Testis (tissue), 3 donors: ENCODE data around the gene DRG2. TPM values are rescaled to one million over a fixed set of nuclear protein-coding genes. Genes with fewer than 3 reads are reported as not detected.

ENCODE experiments used
- DNase-seq: peaks from one replicate; pipeline ENCODE4 v3.0.0-alpha.2; 2019
- H3K27ac ChIP-seq, 2 donors: fragments of 200-600 bp; sonication (generic); one replicate each; pipeline ENCODE4 v1.5.1; 2019
- H3K27me3 ChIP-seq: fragments of 200-600 bp; sonication (generic); one replicate; pipeline ENCODE4 v1.5.1; 2019
- H3K36me3 ChIP-seq: fragments of 200-600 bp; sonication (generic); one replicate; pipeline ENCODE4 v1.5.1; 2017; ENCODE audit warnings: low read depth; ENCODE audit errors: missing control alignments
- H3K4me1 ChIP-seq: fragments of 200-600 bp; sonication (generic); one replicate; pipeline ENCODE4 v1.5.1; 2019
- H3K4me3 ChIP-seq, 2 donors: fragments of 200-600 bp; sonication (generic); one replicate each; pipeline ENCODE4 v1.5.1; 2017 to 2019
- H3K9me3 ChIP-seq: fragments of 200-600 bp; sonication (generic); one replicate; pipeline ENCODE4 v1.5.1; 2017
- POLR2A ChIP-seq: fragments of 450-650 bp; IDR thresholded peaks from one replicate; pipeline ENCODE4 v1.6.1; 2017; ENCODE audit warnings: antibody characterized with exemption, mild to moderate bottlenecking, moderate library complexity
- WGBS, 2 donors: methylation state at CpG; one replicate each; pipeline ENCODE4 v1.1.5; 2018; 5-methylcytosine and 5-hydroxymethylcytosine counted together
- intact Hi-C: fragments of 100-400 bp; cut with DNase I; formaldehyde crosslinking; loops from one replicate; pipeline ENCODE4 v1.15.1; 2023; ENCODE audit warnings: low total_unique reads
- polyA plus RNA-seq: library from polyadenylated mRNA; stranded (reverse); fragments of 350-450 nt; fragmentation: Illumina TruSeq; extraction: RNeasy Lipid Tissue Mini Kit (QIAGEN cat#74804); gene quantifications from one replicate; pipeline ENCODE4 v1.2.3, GENCODE V29; 2014; ENCODE audit warnings: low read depth, low replicate concordance; ENCODE audit not compliant: insufficient read depth
- total RNA-seq, 2 donors: library from RNA; depleted of rRNA; stranded (reverse); fragments of >200 nt; gene quantifications; one replicate each; pipeline ENCODE4 v1.2.3, GENCODE V29; 2016
- TF ChIP-seq, protein P1 (sequence below), 3 experiments: fragments of 450-650 bp in 2 of 3; fragments of 200-600 bp in 1 of 3; sonication (generic) in 1 of 3; IDR thresholded peaks; one replicate each; pipeline ENCODE4 v1.5.1; 2016 to 2019; ENCODE audit warnings: antibody characterized with exemption in 3 of 3, mild to moderate bottlenecking in 2 of 3, moderate library complexity in 1 of 3

DRG2 gene
- total and polyA plus RNA-seq, 3 donors from 2014 or later: 26.0 to 43.1 (median 42.9) TPM

DNA sequence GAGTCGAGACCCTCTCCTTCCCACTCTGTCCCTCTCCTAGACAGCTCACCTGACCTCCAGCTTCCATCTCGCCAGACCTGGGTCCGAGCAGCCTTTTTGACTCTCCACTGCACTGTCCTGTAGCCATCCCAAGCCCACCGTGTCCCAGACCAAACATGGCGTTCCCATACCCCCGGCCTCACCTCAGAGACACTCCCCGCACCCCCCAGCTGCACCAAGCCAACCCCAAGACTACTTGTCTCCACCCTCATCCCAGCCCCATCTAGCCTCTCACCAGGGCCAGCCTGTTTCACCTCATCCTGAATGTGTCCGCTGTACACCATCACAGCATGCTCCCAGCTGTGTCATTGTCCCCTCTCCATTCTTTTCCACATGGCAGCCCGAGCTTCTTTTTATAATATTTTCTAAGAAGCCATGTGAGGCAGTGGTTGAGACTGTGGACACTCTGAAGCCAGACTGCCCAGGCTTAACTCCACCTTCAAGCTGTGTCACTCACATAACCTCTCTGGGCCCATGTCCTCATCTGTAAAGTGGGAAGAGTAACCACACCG lies 22.3 kb downstream of the DRG2 start:
- no peaks in the 10 kb centered on the region for H3K27me3 ChIP-seq

DNA sequence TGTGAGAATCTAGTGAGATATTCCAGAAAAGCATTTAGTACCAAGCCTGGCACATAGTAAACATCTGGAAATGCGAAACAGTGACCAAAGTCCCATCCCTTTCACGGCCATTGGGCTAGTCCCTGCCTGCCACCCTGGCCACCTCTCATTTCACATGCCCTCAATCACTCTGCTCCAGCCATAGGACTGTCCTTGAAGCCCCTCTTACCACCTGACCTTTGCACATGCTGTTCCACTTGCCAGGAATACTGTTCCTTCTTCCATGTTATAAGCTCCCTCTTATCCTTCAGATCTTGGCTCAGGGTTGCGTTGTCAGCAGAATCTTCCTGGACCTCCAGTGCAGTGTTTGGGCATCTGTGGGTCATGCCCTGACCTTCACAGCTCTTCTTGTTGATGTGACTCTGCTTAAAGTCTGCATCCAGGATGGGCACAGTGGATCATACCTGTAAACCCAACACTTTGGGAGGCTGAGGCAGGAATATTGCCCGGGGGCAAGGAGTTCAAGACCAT lies 22.9 kb downstream of the DRG2 start:
- H3K36me3 ChIP-seq: no peaks in the 10 kb centered on the region
- H3K4me3 ChIP-seq: no peak overlapping the region
- no peaks in the 10 kb centered on the region for H3K9me3 ChIP-seq
- no peaks in the 10 kb centered on the region for H3K4me1 ChIP-seq
- DNase-seq: no peak
- intact Hi-C loops: no loop called here
- TF ChIP-seq POLR2A: no peak
- TF ChIP-seq, protein P1, sequence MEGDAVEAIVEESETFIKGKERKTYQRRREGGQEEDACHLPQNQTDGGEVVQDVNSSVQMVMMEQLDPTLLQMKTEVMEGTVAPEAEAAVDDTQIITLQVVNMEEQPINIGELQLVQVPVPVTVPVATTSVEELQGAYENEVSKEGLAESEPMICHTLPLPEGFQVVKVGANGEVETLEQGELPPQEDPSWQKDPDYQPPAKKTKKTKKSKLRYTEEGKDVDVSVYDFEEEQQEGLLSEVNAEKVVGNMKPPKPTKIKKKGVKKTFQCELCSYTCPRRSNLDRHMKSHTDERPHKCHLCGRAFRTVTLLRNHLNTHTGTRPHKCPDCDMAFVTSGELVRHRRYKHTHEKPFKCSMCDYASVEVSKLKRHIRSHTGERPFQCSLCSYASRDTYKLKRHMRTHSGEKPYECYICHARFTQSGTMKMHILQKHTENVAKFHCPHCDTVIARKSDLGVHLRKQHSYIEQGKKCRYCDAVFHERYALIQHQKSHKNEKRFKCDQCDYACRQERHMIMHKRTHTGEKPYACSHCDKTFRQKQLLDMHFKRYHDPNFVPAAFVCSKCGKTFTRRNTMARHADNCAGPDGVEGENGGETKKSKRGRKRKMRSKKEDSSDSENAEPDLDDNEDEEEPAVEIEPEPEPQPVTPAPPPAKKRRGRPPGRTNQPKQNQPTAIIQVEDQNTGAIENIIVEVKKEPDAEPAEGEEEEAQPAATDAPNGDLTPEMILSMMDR (IDR thresholded peaks at IDR 0.05): no peak
- 71 to 80% methylated on average over 2 to 4 of the region's 4 CpGs for WGBS, 2 donors
- no peaks in the 10 kb centered on the region for H3K27me3 ChIP-seq
- no peak overlapping the region for H3K27ac ChIP-seq

More for the DNA sequence above, 22.3 kb downstream of the DRG2 start:
- H3K9me3 ChIP-seq: no peaks in the 10 kb centered on the region
- no peaks in the 10 kb centered on the region for H3K36me3 ChIP-seq
- 75 to 78% methylated on average over 10 of the region's 10 CpGs for WGBS, 2 donors
- TF ChIP-seq, protein P1 (IDR thresholded peaks at IDR 0.05): no peak
- TF ChIP-seq POLR2A: no peak
- DNase-seq: no peak
- no peaks in the 10 kb centered on the region for H3K4me1 ChIP-seq
- H3K27ac ChIP-seq: no peak overlapping the region
- intact Hi-C loops: no loop called here
- H3K4me3 ChIP-seq: no peak overlapping the region

DNA sequence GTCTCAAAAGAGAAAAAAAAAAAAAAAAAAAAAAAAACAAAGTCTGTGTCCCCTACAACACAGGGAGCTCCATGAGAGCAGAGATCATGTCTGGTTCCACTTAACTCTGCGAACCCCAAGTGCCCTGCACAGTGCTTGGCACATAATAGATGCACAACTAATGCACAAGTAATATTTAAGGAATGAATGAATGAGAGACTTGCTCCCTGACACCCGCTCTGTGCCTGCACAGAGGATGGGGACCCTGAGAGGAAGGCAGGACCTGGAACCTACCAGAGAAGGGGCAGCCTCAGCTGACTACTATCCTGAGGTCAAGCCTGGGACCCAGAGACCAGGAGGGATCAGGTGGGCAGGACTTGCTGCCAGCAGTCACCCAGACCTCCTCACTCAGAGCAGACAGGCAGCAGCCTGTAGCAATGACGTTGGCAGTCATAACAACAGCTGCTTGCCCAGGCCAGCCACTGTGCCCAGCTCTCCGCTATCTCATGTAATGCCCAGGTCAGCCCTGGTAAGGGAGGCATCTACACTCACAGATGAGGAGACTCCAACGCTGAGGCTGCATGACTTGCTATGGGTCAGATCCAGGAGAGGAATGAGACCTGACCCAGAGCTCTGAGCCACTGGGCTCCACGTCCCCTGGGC lies 23.7 kb downstream of the DRG2 start:
- WGBS, 2 donors: 78 to 92% methylated on average over 2 to 6 of the region's 6 CpGs
- Histone ChIP-seq H3K27me3 (no peaks in the 10 kb centered on the region), H3K9me3 (no peaks in the 10 kb centered on the region), H3K36me3 (no peaks in the 10 kb centered on the region), H3K4me1 (no peaks in the 10 kb centered on the region), H3K27ac (no peak overlapping the region), H3K4me3 (no peak overlapping the region)
- DNase-seq: no peak
- no peak for TF ChIP-seq POLR2A
- TF ChIP-seq, protein P1 (IDR thresholded peaks at IDR 0.05): no peak
- intact Hi-C loops: no loop called here

DNA sequence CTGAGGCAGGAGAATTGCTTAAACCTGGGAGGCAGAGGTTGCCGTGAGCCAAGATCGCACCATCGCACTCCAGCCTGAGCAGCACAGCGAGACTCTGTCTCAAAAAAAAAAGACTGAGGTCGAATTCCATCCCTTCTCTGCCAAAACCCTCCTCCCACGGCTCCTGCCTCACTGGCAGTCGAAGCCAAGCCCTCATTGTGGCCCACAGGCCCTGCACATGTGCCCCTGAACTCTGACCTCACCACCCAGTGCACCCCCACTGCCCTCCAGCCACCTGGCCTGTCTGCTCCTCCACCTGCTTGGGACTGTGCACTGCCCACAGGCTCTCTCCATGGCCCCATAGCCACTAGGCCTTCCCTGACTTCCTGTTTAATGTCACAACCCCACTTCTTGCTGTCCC lies 27.8 kb downstream of the DRG2 start:
- TF ChIP-seq, protein P1 (IDR thresholded peaks at IDR 0.05): no peak
- TF ChIP-seq POLR2A: no peak
- Histone ChIP-seq H3K4me3 (no peak overlapping the region), H3K27ac (no peak overlapping the region), H3K27me3 (no peaks in the 10 kb centered on the region), H3K9me3 (no peaks in the 10 kb centered on the region), H3K36me3 (no peaks in the 10 kb centered on the region), H3K4me1 (no peaks in the 10 kb centered on the region)
- no peak for DNase-seq
- intact Hi-C loops: no loop called here
- WGBS, 2 donors: 78 to 80% methylated on average over 7 of the region's 7 CpGs
